GM23338 (cell line): Measurements from ENCODE around the gene ARL5B. TPM values are rescaled to one million over a fixed set of nuclear protein-coding genes. Genes with fewer than 3 reads are reported as not detected.

Experiments used
- ATAC-seq: fragments of 200-7000 bp; cut with Tn5 transposase; 3 replicates; pipeline ENCODE4 v1.9.1; 2020
- DNase-seq: peaks from one replicate; pipeline ENCODE4 v3.0.0-alpha.2; 2015; ENCODE audit warnings: low spot score
- H2AFZ ChIP-seq: fragments of 200-600 bp; sonication (generic); 2 replicates; pipeline ENCODE4 v1.8.0; 2016; ENCODE audit warnings: antibody characterized with exemption, mild to moderate bottlenecking, moderate library complexity
- H3F3A ChIP-seq: fragments of 200-600 bp; sonication (generic); replicated peaks from 2 replicates; pipeline ENCODE4 v1.8.0; 2017; ENCODE audit warnings: antibody characterized with exemption, mixed run types, low read depth
- H3K27ac ChIP-seq: fragments of 200-600 bp; sonication (generic); 2 replicates; pipeline ENCODE4 v1.6.1; 2016; ENCODE audit warnings: low read depth
- H3K27me3 ChIP-seq: fragments of 200-600 bp; sonication (generic); 2 replicates; pipeline ENCODE4 v1.8.0; 2016; ENCODE audit warnings: mild to moderate bottlenecking, mixed run types, moderate library complexity; ENCODE audit not compliant: insufficient read depth
- H3K36me3 ChIP-seq: fragments of 200-600 bp; sonication (generic); 2 replicates; pipeline ENCODE4 v1.8.0; 2016; ENCODE audit warnings: mild to moderate bottlenecking; ENCODE audit not compliant: insufficient read depth
- H3K4me1 ChIP-seq: fragments of 200-600 bp; sonication (generic); 2 replicates; pipeline ENCODE4 v1.8.0; 2016; ENCODE audit warnings: mild to moderate bottlenecking, moderate library complexity; ENCODE audit not compliant: insufficient read depth
- H3K4me2 ChIP-seq: fragments of 200-600 bp; sonication (generic); 2 replicates; pipeline ENCODE4 v1.7.1; 2017; ENCODE audit warnings: mixed run types
- H3K4me3 ChIP-seq: fragments of 200-600 bp; sonication (generic); 2 replicates; pipeline ENCODE4 v1.6.1; 2016; ENCODE audit warnings: mixed run types
- H3K79me2 ChIP-seq: fragments of 200-600 bp; sonication (generic); replicated peaks from 2 replicates; pipeline ENCODE4 v1.8.0; 2017; ENCODE audit warnings: mild to moderate bottlenecking; ENCODE audit not compliant: insufficient read depth
- H3K9me2 ChIP-seq: fragments of 200-600 bp; sonication (generic); 2 replicates; pipeline ENCODE4 v1.8.0; 2017; ENCODE audit not compliant: insufficient read depth
- H4K20me1 ChIP-seq: fragments of 200-600 bp; sonication (generic); replicated peaks from 2 replicates; pipeline ENCODE4 v1.8.0; 2017; ENCODE audit warnings: mild to moderate bottlenecking; ENCODE audit not compliant: insufficient read depth
- H3K27ac Mint-ChIP-seq: 2 replicates; pipeline ENCODE4 v1.8.0; 2020; ENCODE audit warnings: inconsistent platforms, mild to moderate bottlenecking, moderate library complexity, mixed read lengths
- H3K27me3 Mint-ChIP-seq: 3 replicates; pipeline ENCODE4 v1.8.0; 2022; ENCODE audit warnings: low read depth, mild to moderate bottlenecking, moderate library complexity, mixed read lengths, inconsistent platforms; ENCODE audit not compliant: insufficient read depth, poor library complexity
- H3K36me3 Mint-ChIP-seq: 3 replicates; pipeline ENCODE4 v1.8.0; 2021; ENCODE audit warnings: low read depth, mild to moderate bottlenecking, inconsistent platforms, moderate library complexity, mixed read lengths
- H3K4me1 Mint-ChIP-seq: 3 replicates; pipeline ENCODE4 v1.8.0; 2020; ENCODE audit warnings: mild to moderate bottlenecking, inconsistent platforms, mixed read lengths
- H3K4me3 Mint-ChIP-seq: 3 replicates; pipeline ENCODE4 v1.8.0; 2021; ENCODE audit warnings: moderate library complexity, mild to moderate bottlenecking, inconsistent platforms, mixed read lengths
- H3K9me3 Mint-ChIP-seq: 3 replicates; pipeline ENCODE4 v1.8.0; 2020; ENCODE audit warnings: moderate library complexity, mild to moderate bottlenecking, inconsistent platforms, mixed read lengths
- ETS1 ChIP-seq: IDR thresholded peaks from 2 replicates; pipeline ENCODE4 v1.6.1; 2016; ENCODE audit warnings: antibody characterized with exemption
- EZH2phosphoT487 ChIP-seq: fragments of 200-600 bp; sonication (generic); IDR thresholded peaks from one replicate; pipeline ENCODE4 v1.8.1; 2018; ENCODE audit warnings: antibody characterized with exemption; ENCODE audit not compliant: unreplicated experiment
- JUNB ChIP-seq: IDR thresholded peaks from one replicate; pipeline ENCODE4 v1.6.1; 2016; ENCODE audit warnings: antibody characterized with exemption; ENCODE audit not compliant: unreplicated experiment
- NANOG ChIP-seq: IDR thresholded peaks from 2 replicates; pipeline ENCODE4 v1.6.1; 2016; ENCODE audit warnings: antibody characterized with exemption, borderline replicate concordance
- POLR2AphosphoS5 ChIP-seq: IDR thresholded peaks from 2 replicates; pipeline ENCODE4 v1.6.1; 2016; ENCODE audit warnings: antibody characterized with exemption, low read depth
- STAT1 ChIP-seq: IDR thresholded peaks from one replicate; pipeline ENCODE4 v1.6.1; 2016; ENCODE audit warnings: antibody characterized with exemption; ENCODE audit not compliant: unreplicated experiment
- ZNF114 ChIP-seq: fragments of 250-450 bp; sonication (Bioruptor Pico); IDR thresholded peaks from 2 replicates; pipeline ENCODE4 v1.5.0; 2020; ENCODE audit warnings: mild to moderate bottlenecking, moderate library complexity
- ZNF331 ChIP-seq: fragments of 250-450 bp; sonication (Bioruptor Pico); IDR thresholded peaks from 2 replicates; pipeline ENCODE4 v1.5.0; 2020; ENCODE audit warnings: low read depth, mild to moderate bottlenecking, moderate library complexity
- ZNF462 ChIP-seq: fragments of 250-450 bp; sonication (Bioruptor Pico); IDR thresholded peaks from 2 replicates; pipeline ENCODE4 v1.5.0; 2020; ENCODE audit warnings: mild to moderate bottlenecking, moderate library complexity
- polyA plus RNA-seq: library from polyadenylated mRNA; unstranded; fragments of >200 nt; fragmentation: Nextera tagmentation; extraction: Ambion mirVana; gene quantifications from 2 replicates; pipeline ENCODE4 v1.2.1, GENCODE V29; 2016
- total RNA-seq: library from RNA; depleted of rRNA; stranded (reverse); fragments of >200 nt; shearing (Covaris generic); gene quantifications from 2 replicates; pipeline ENCODE4 v1.2.3, GENCODE V29; 2014
- TF ChIP-seq, protein P1 (sequence below), 2 experiments: fragments of 200-600 bp in 1 of 2; sonication (generic) in 1 of 2; conservative IDR thresholded peaks; 2 replicates each; pipeline versions ENCODE4 v1.5.1 to v1.6.1; 2016 to 2017; ENCODE audit warnings: antibody characterized with exemption in 2 of 2, low read depth in 2 of 2, mild to moderate bottlenecking in 2 of 2, moderate library complexity in 1 of 2
- TF ChIP-seq, protein P2 (sequence below): IDR thresholded peaks from one replicate; pipeline ENCODE4 v1.6.1; 2018; ENCODE audit warnings: antibody characterized with exemption; ENCODE audit not compliant: unreplicated experiment

The ARL5B gene
- total and polyA plus RNA-seq, 2 experiments from 2014 or later, result 22.8 to 76.4 TPM

GRCh38 chr10:18650404-18650997 is 8.7 kb upstream of the ARL5B start:
- ATAC-seq (no peak), DNase-seq (no peak)
- no peaks in the 10 kb centered on the region for H3K27me3 ChIP-seq
- Mint-ChIP-seq H3K27me3 (no peaks in the 10 kb centered on the region), H3K27ac (0 out of 2 replicates have a peak overlapping the region, but pooled peaks have one; percentile 95), H3K4me1 (peaks cover 4% of the 10 kb centered on the region; the same call in 2 of the 3 replicates), H3K4me3 (peak overlapping the region; percentile 97), H3K36me3 (peaks cover 1% of the 10 kb centered on the region; the same call in 1 of the 3 replicates), H3K9me3 (no peaks in the 10 kb centered on the region)
- H3F3A ChIP-seq, result no peaks in the 10 kb centered on the region
- H3K36me3 ChIP-seq, result no peaks in the 10 kb centered on the region; the same call in 1 of the 2 replicates
- H2AFZ ChIP-seq, result peak overlapping the region; percentile 52; the same call in 1 of the 2 replicates
- no peak overlapping the region for H3K27ac ChIP-seq
- H3K4me1 ChIP-seq, result 0 out of 2 replicates have a peak, but pooled peaks cover 2% of the 10 kb centered on the region
- H3K9me2 ChIP-seq, result no peaks in the 10 kb centered on the region
- peak overlapping the region; percentile 95 for H3K4me2 ChIP-seq
- peak overlapping the region; percentile 91 for H3K4me3 ChIP-seq
- TF ChIP-seq STAT1, result no peak
- no peak for TF ChIP-seq NANOG
- TF ChIP-seq ZNF462 (CRISPR knock-in tag), result no peak
- TF ChIP-seq POLR2AphosphoS5, result no peak
- TF ChIP-seq, protein P1, sequence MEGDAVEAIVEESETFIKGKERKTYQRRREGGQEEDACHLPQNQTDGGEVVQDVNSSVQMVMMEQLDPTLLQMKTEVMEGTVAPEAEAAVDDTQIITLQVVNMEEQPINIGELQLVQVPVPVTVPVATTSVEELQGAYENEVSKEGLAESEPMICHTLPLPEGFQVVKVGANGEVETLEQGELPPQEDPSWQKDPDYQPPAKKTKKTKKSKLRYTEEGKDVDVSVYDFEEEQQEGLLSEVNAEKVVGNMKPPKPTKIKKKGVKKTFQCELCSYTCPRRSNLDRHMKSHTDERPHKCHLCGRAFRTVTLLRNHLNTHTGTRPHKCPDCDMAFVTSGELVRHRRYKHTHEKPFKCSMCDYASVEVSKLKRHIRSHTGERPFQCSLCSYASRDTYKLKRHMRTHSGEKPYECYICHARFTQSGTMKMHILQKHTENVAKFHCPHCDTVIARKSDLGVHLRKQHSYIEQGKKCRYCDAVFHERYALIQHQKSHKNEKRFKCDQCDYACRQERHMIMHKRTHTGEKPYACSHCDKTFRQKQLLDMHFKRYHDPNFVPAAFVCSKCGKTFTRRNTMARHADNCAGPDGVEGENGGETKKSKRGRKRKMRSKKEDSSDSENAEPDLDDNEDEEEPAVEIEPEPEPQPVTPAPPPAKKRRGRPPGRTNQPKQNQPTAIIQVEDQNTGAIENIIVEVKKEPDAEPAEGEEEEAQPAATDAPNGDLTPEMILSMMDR (conservative IDR thresholded peaks at IDR 0.05; ENCODE audit: low read depth in 2 of 2), result no peak
- TF ChIP-seq ZNF114 (CRISPR knock-in tag), result no peak
- TF ChIP-seq ETS1, result no peak
- TF ChIP-seq EZH2phosphoT487, result no peak
- TF ChIP-seq, protein P2, sequence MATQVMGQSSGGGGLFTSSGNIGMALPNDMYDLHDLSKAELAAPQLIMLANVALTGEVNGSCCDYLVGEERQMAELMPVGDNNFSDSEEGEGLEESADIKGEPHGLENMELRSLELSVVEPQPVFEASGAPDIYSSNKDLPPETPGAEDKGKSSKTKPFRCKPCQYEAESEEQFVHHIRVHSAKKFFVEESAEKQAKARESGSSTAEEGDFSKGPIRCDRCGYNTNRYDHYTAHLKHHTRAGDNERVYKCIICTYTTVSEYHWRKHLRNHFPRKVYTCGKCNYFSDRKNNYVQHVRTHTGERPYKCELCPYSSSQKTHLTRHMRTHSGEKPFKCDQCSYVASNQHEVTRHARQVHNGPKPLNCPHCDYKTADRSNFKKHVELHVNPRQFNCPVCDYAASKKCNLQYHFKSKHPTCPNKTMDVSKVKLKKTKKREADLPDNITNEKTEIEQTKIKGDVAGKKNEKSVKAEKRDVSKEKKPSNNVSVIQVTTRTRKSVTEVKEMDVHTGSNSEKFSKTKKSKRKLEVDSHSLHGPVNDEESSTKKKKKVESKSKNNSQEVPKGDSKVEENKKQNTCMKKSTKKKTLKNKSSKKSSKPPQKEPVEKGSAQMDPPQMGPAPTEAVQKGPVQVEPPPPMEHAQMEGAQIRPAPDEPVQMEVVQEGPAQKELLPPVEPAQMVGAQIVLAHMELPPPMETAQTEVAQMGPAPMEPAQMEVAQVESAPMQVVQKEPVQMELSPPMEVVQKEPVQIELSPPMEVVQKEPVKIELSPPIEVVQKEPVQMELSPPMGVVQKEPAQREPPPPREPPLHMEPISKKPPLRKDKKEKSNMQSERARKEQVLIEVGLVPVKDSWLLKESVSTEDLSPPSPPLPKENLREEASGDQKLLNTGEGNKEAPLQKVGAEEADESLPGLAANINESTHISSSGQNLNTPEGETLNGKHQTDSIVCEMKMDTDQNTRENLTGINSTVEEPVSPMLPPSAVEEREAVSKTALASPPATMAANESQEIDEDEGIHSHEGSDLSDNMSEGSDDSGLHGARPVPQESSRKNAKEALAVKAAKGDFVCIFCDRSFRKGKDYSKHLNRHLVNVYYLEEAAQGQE, result no peak
- no peak for TF ChIP-seq JUNB
- TF ChIP-seq ZNF331 (CRISPR knock-in tag), result no peak
- peaks cover 32% of the 10 kb centered on the region for H3K79me2 ChIP-seq
- no peaks in the 10 kb centered on the region for H4K20me1 ChIP-seq
